GM23248 (cell line): ENCODE results near the gene L3MBTL4.

Source experiments
- EZH2 ChIP-seq: fragments of 200-600 bp; sonication (generic); IDR thresholded peaks from 2 replicates; pipeline ENCODE4 v1.6.1; 2018; ENCODE audit warnings: antibody characterized with exemption, mild to moderate bottlenecking; ENCODE audit not compliant: insufficient read depth, poor library complexity, severe bottlenecking
- EZH2phosphoT487 ChIP-seq: fragments of 200-600 bp; sonication (generic); IDR thresholded peaks from 2 replicates; pipeline ENCODE4 v1.6.1; 2018; ENCODE audit warnings: antibody characterized with exemption, moderate library complexity, mild to moderate bottlenecking, low read depth; ENCODE audit not compliant: insufficient read depth

DNA sequence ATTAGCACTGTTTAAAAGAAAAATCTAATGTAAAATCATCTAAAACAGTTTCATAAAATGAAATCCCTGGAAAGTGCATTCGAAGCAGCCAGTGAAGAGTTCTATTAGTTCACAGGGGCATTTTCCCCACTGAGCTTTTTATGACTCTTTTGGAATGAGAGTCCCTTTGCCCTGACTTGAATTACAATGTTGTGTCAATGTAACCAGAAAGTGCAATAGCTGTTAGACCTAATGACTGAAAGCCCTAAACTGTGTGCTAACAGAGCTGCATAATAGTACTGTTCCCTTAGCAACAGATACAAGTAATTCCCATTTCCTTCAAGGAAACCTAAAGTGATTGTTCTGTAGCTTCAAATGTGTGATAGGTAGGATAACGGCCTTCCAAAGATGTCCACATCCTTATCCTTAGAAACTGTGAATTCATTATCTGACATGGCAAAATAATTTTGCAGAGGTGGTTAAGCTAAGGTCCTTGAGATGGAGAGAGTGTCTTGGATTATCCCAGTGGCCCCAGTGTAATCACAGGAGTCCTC is 134.4 kb downstream of the L3MBTL4 start:
- no peak for TF ChIP-seq EZH2
- no peak for TF ChIP-seq EZH2phosphoT487
